Chondrocyte (in vitro differentiated cells): ENCODE data around the gene PCYT1B. TPM values are rescaled to one million over a fixed set of nuclear protein-coding genes. Genes with fewer than 3 reads are reported as not detected.
"Not testable (repeated sequence)": the region's sequence is repeated elsewhere in the genome, so short reads cannot be mapped to it uniquely, and the experiment has no call there.

ENCODE experiments used
- DNase-seq: peaks from one replicate; pipeline ENCODE4 v3.0.0; 2021; ENCODE audit warnings: mixed read lengths, low spot score
- H3K27ac Mint-ChIP-seq: one replicate; pipeline ENCODE4 v1.8.0; 2021; ENCODE audit warnings: mild to moderate bottlenecking, moderate library complexity, mixed read lengths; ENCODE audit not compliant: unreplicated experiment
- H3K27me3 Mint-ChIP-seq: 2 replicates; pipeline ENCODE4 v1.8.0; 2021; ENCODE audit warnings: low read depth, mixed read lengths
- H3K36me3 Mint-ChIP-seq: 2 replicates; pipeline ENCODE4 v1.8.0; 2021; ENCODE audit warnings: low read depth, mixed read lengths
- H3K4me1 Mint-ChIP-seq: 2 replicates; pipeline ENCODE4 v1.8.0; 2021; ENCODE audit warnings: low read depth, mild to moderate bottlenecking, mixed read lengths
- H3K4me3 Mint-ChIP-seq: one replicate; pipeline ENCODE4 v1.8.0; 2021; ENCODE audit warnings: mild to moderate bottlenecking, moderate library complexity, mixed read lengths; ENCODE audit not compliant: unreplicated experiment
- H3K9me3 Mint-ChIP-seq: 2 replicates; pipeline ENCODE4 v1.8.0; 2021; ENCODE audit warnings: low read depth, mixed read lengths
- CTCF ChIP-seq: fragments of 200-600 bp; sonication (generic); IDR thresholded peaks from 2 replicates; pipeline ENCODE4 v1.5.0; 2021; ENCODE audit warnings: antibody characterized with exemption, mild to moderate bottlenecking, moderate library complexity
- total RNA-seq: library from RNA; stranded (reverse); gene quantifications from 3 replicates; pipeline ENCODE4 v1.2.1, GENCODE V29; 2021

The PCYT1B gene
- total RNA-seq, 1 donor from 2014 or later, result 4.5 TPM

GRCh38 chrX:24607616-24608015 is 39.5 kb downstream of the PCYT1B start:
- Mint-ChIP-seq H3K4me3 (no peak overlapping the region), H3K36me3 (no peaks in the 10 kb centered on the region), H3K9me3 (no peaks in the 10 kb centered on the region), H3K27ac (no peak overlapping the region), H3K27me3 (no peaks in the 10 kb centered on the region), H3K4me1 (peaks cover 12% of the 10 kb centered on the region)
- no peak for TF ChIP-seq CTCF
- DNase-seq, result no peak

GRCh38 chrX:24605941-24606340 is 41.2 kb downstream of the PCYT1B start:
- DNase-seq, H3K27me3 Mint-ChIP-seq, H3K27ac Mint-ChIP-seq, H3K4me3 Mint-ChIP-seq, H3K9me3 Mint-ChIP-seq, H3K36me3 Mint-ChIP-seq: not testable (repeated sequence)
- peaks cover 12% of the 10 kb centered on the region for H3K4me1 Mint-ChIP-seq

GRCh38 chrX:24603191-24603590 is 44.0 kb downstream of the PCYT1B start:
- Mint-ChIP-seq H3K9me3 (no peaks in the 10 kb centered on the region), H3K27ac (no peak overlapping the region), H3K36me3 (no peaks in the 10 kb centered on the region), H3K4me3 (no peak overlapping the region), H3K4me1 (peaks cover 12% of the 10 kb centered on the region), H3K27me3 (no peaks in the 10 kb centered on the region)
- DNase-seq, result no peak
- TF ChIP-seq CTCF, result no peak

GRCh38 chrX:24601858-24602257 is 45.3 kb downstream of the PCYT1B start:
- Mint-ChIP-seq H3K4me1 (no peaks in the 10 kb centered on the region), H3K27ac (no peak overlapping the region), H3K9me3 (no peaks in the 10 kb centered on the region), H3K4me3 (no peak overlapping the region), H3K27me3 (no peaks in the 10 kb centered on the region), H3K36me3 (no peaks in the 10 kb centered on the region)
- DNase-seq, result no peak
- TF ChIP-seq CTCF, result no peak

- no peaks in the 10 kb centered on the region for H3K36me3 Mint-ChIP-seq
- H3K4me1 Mint-ChIP-seq, result no peaks in the 10 kb centered on the region
- H3K27ac Mint-ChIP-seq, result no peak overlapping the region
- no peak for TF ChIP-seq CTCF
- H3K9me3 Mint-ChIP-seq, result no peaks in the 10 kb centered on the region
- no peak overlapping the region for H3K4me3 Mint-ChIP-seq
- no peak for DNase-seq
- no peaks in the 10 kb centered on the region for H3K27me3 Mint-ChIP-seq
Observed at GRCh38 chrX:24594501-24594900, 52.6 kb downstream of the PCYT1B start.

GRCh38 chrX:24590111-24590510 is 57.0 kb downstream of the PCYT1B start:
- Mint-ChIP-seq H3K4me1 (no peaks in the 10 kb centered on the region), H3K36me3 (no peaks in the 10 kb centered on the region), H3K9me3 (no peaks in the 10 kb centered on the region), H3K27me3 (no peaks in the 10 kb centered on the region), H3K27ac (no peak overlapping the region), H3K4me3 (no peak overlapping the region)
- TF ChIP-seq CTCF, result no peak
- no peak for DNase-seq
